Breast epithelium (tissue), 3 donors: Measurements from ENCODE around the gene TCF7L1.

ENCODE experiments used
- POLR2A ChIP-seq: fragments of 450-650 bp; IDR thresholded peaks from one replicate; pipeline ENCODE4 v1.6.1; 2016; ENCODE audit warnings: antibody characterized with exemption, mild to moderate bottlenecking, moderate library complexity
- POLR2AphosphoS5 ChIP-seq, 3 donors: sonication (generic); formaldehyde crosslinking; IDR thresholded peaks; one replicate each; pipeline ENCODE4 v1.6.1; 2017; ENCODE audit warnings: antibody characterized with exemption in 3 of 3
- TF ChIP-seq, protein P1 (sequence below), 3 donors: fragments of 450-650 bp; IDR thresholded peaks; one replicate each; pipeline ENCODE4 v1.5.1; 2016 to 2017; ENCODE audit warnings: antibody characterized with exemption in 3 of 3, mild to moderate bottlenecking in 3 of 3, moderate library complexity in 3 of 3

- TF ChIP-seq, protein P1, sequence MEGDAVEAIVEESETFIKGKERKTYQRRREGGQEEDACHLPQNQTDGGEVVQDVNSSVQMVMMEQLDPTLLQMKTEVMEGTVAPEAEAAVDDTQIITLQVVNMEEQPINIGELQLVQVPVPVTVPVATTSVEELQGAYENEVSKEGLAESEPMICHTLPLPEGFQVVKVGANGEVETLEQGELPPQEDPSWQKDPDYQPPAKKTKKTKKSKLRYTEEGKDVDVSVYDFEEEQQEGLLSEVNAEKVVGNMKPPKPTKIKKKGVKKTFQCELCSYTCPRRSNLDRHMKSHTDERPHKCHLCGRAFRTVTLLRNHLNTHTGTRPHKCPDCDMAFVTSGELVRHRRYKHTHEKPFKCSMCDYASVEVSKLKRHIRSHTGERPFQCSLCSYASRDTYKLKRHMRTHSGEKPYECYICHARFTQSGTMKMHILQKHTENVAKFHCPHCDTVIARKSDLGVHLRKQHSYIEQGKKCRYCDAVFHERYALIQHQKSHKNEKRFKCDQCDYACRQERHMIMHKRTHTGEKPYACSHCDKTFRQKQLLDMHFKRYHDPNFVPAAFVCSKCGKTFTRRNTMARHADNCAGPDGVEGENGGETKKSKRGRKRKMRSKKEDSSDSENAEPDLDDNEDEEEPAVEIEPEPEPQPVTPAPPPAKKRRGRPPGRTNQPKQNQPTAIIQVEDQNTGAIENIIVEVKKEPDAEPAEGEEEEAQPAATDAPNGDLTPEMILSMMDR (IDR thresholded peaks at IDR 0.05) = no peak
- TF ChIP-seq POLR2A (no peak), POLR2AphosphoS5 (IDR thresholded peaks at IDR 0.05) (no peak)
Measured at GRCh38 chr2:85312404-85312803, 179.2 kb downstream of the TCF7L1 start.
